Caki2 (cell line): ENCODE results near the gene RPL26. TPM values are rescaled to one million over a fixed set of nuclear protein-coding genes. Genes with fewer than 3 reads are reported as not detected.

Experiments used
- DNase-seq: peaks from one replicate; pipeline ENCODE4 v3.0.0-alpha.2; 2015; ENCODE audit warnings: low read depth
- in situ Hi-C: cut with HindIII; loops from 2 replicates; pipeline ENCODE4 v1.10.0; 2016; ENCODE audit warnings: low sequenced_read_pairs, low pct_unique_long_range_greater_than_20kb, mixed read lengths
- total RNA-seq: library from RNA; depleted of rRNA; stranded (reverse); fragments of >200 nt; shearing (Covaris generic); gene quantifications from 2 replicates; pipeline ENCODE4 v1.2.3, GENCODE V29; 2014; ENCODE audit warnings: low replicate concordance; rRNA removed

Gene RPL26
- total RNA-seq = 2,280 and 2,521 TPM in 2 replicates

GRCh38 chr17:8383143-8383822 lies at the start of gene RPL26:
TSS of gene RPL26 (minus strand) at chr17:8383193. CDS start at chr17:8382310, 883 bp downstream.
- peak; percentile 95 for DNase-seq
- in situ Hi-C loops = no loop called here

DNA sequence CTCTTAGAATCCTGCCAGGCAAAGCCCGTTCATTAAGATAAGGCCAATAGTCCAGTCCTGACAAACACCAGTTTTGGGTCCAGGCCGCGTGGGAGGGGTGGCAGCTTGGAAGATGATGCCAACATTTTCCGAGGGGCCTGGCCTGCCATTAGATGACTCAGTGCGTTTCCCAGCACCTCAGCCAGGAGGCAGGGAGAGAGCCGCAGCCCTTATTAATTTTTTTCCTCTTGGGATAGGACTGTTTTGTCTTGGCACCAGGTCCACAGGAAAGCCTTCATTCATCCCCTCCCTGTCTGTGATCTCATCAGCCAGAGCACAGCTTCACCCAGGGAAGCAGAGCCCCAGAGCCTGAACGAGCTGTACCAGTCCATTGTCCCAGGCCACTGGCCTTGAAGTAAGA lies 48.0 kb upstream of the RPL26 start:
- no peak for DNase-seq
- in situ Hi-C loops = no loop called here

GRCh38 chr17:8426802-8427201 lies 43.8 kb upstream of the RPL26 start:
- no peak for DNase-seq
- in situ Hi-C loops = no loop called here

DNA sequence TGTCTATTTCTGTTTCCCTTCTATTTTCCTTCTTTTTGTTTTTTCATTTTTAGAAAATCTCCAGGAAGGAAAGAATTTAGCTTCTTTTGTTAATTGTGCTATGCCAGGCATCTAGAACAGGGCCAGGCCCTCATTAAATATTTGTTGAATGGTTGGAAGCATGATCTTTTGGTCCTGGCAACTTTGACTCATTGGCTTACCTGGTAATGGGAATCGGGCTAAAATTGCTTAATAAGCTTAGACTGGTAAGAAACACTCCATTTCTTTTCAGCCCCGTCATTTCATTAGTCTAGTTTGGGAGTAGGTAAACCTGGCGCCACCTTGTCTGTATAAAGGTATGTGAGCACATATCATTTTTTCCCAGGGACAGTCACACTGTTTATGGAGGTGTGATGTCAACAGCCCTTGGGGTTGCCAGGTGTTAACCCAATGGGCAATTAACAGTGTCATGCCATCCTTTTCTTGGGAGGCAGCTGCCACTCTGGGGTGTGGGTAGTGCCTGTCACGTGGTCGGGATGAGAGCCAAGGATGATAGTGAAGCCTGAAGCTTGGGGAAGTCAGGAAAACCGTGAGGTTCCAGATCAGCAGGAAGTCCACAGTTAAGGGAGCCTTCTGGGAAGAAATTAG lies 43.2 kb upstream of the RPL26 start:
- no peak for DNase-seq
- in situ Hi-C loops = no loop called here

DNA sequence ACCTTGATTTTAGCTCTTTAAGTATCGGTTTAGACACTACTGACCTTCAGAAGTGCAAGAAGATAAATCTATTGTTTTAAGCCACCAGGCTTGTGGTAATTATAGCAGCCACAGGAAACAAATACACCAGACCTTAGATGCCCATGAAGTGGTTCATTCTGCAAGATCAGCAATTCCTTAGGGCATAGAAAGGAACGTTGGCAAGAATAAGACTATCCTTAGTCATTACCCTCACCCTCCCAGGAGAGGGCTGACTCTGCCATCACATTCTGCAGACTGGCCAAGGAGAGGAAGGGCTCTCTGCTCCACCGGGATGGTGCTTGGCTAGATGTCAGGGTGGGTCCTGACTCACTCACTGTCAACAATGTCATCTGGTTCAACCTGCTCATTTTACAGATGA lies 38.6 kb upstream of the RPL26 start:
- in situ Hi-C loops = no loop called here
- no peak for DNase-seq

- in situ Hi-C loops = no loop called here
- DNase-seq = no peak
Measured at GRCh38 chr17:8420041-8420934, 37.3 kb upstream of the RPL26 start.

GRCh38 chr17:8419305-8419704 lies 36.3 kb upstream of the RPL26 start:
- DNase-seq = no peak
- in situ Hi-C loops = no loop called here

DNA sequence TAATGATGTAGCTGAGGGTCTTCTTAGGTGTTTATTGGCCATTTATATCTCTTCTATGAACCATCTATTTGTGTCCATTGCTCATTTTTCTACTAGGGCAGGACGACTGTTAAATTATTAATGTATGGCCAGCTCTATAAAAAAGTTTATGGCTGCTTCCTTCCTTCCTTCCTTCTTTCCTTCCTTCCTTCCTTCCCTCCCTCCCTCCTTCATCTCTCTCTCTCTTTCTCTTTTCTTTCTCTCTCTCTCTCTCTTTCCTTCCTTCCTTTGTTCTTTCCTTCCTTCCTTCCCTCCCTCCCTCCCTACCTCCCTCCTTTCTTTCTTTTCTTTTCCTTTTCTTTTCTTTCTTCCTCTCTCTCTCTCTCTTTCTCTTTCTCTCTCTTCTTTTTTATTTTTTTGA lies 35.5 kb upstream of the RPL26 start:
- no peak for DNase-seq
- in situ Hi-C loops = no loop called here

DNA sequence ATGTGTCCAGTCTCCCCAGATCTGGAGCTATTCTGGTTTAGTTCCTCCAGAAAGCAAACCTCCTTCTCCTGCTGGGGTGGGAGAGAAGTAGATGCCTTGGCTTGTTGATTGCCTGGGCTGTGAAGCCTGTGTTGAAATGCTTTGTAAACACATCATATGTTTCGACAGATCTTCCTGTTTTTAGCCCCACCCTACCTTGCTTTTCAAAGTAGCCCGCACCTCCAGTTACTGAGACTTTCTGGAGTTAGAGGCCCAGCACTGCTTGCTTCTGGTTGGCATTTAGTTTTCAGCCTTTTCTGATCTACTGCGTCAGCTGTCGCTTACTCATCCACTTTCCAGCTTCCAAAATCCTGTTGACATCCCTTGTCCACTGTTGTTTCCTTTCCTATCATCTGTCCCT lies 34.8 kb upstream of the RPL26 start:
- in situ Hi-C loops = no loop called here
- DNase-seq = no peak

DNA sequence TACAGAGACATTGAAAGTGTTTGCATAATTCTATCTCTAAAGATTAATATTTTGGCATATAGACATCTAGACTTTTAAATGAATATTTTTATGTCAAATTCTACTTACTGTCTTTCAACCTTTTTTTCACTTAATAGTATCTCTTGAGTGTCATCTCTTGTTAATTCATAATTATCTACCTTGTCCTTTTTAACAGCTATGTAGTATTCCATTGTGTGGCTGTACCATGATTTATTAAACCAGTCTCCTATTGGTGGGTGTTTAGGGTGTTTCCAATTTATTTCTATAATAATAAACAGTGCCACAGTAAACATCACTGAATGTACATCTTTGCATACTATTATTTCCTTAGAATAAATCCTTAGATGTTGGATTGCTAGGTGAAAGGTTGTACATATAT lies 30.9 kb upstream of the RPL26 start:
- in situ Hi-C loops = no loop called here
- no peak for DNase-seq

GRCh38 chr17:8413328-8413727 lies 30.3 kb upstream of the RPL26 start:
- in situ Hi-C loops = no loop called here
- no peak for DNase-seq

DNA sequence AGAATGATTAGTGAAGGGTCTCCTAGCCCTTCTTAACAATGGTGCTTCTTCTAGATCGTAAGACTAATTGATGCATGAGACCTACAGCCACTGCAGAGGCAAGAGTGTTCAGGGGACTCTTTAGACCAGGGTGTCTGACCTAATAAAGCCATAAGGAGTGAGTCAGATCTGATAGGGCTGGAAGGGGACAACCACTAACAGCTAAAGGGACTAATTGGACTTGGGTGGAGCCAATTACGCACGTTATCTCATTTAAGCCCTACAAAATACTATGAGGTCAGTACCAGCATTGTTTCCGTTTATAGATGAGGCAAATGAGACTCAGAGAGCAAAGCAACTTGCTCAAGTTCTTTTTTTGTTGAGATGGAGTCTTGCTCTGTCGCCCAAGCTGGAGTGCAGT lies 29.1 kb upstream of the RPL26 start:
- DNase-seq = no peak
- in situ Hi-C loops = no loop called here

GRCh38 chr17:8410883-8411238 lies 27.9 kb upstream of the RPL26 start:
- no peak for DNase-seq
- in situ Hi-C loops = no loop called here

GRCh38 chr17:8409966-8410882 lies 27.2 kb upstream of the RPL26 start:
- in situ Hi-C loops = no loop called here
- DNase-seq = peak; percentile 61

DNA sequence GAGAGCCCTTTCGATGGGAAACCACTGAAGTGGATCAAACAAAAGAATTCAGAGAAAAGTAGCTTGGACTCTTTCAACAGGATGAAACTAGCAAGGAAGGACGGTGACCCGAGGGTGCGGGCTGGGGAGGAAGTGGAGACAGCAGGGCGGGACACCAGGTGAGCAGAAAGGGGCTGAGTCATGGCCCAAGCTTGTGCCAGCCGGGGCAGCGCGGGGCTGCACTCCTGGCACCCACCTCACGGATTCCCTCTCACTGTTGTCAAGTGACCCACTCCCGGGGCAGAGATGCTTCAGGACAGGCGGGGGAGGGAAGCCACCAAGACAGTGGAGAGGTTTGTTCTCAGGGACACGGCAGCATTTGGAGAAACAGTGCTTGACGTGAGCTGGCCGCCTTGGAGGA lies 25.4 kb upstream of the RPL26 start:
- in situ Hi-C loops = no loop called here
- DNase-seq = no peak

- in situ Hi-C loops = no loop called here
- no peak for DNase-seq
Measured at GRCh38 chr17:8406174-8406573, 23.2 kb upstream of the RPL26 start.

GRCh38 chr17:8405499-8406016 lies 22.6 kb upstream of the RPL26 start:
- no peak for DNase-seq
- in situ Hi-C loops = no loop called here

- no peak for DNase-seq
- in situ Hi-C loops = no loop called here
Measured at GRCh38 chr17:8402921-8403536, 20.0 kb upstream of the RPL26 start.
